GM12878 (cell line): ENCODE data around the gene DNAJC19. TPM values are rescaled to one million over a fixed set of nuclear protein-coding genes. Genes with fewer than 3 reads are reported as not detected.

Source experiments
- EED ChIP-seq: sonication (generic); IDR thresholded peaks from 2 replicates; pipeline ENCODE4 v1.6.1; 2016; ENCODE audit warnings: antibody characterized with exemption, low read depth
- EZH2 ChIP-seq: IDR thresholded peaks from 2 replicates; pipeline ENCODE4 v1.6.1; 2012; ENCODE audit warnings: low read depth, mild to moderate bottlenecking, control low read depth, inconsistent platforms, low read length, borderline replicate concordance; ENCODE audit not compliant: control insufficient read depth
- HDAC2 ChIP-seq: fragments of 200-600 bp; sonication (generic); IDR thresholded peaks from 2 replicates; pipeline ENCODE4 v1.6.1; 2017
- MEF2B ChIP-seq: fragments of 450-650 bp; IDR thresholded peaks from 2 replicates; pipeline ENCODE4 v1.6.1; 2018; ENCODE audit warnings: mild to moderate bottlenecking, moderate library complexity; ENCODE audit not compliant: partially characterized antibody, poor library complexity, severe bottlenecking
- MYC ChIP-seq: IDR thresholded peaks from 2 replicates; pipeline ENCODE4 v1.6.1; 2011; ENCODE audit warnings: mild to moderate bottlenecking, low read length, moderate library complexity, inconsistent platforms; ENCODE audit not compliant: insufficient read depth, insufficient replicate concordance, insufficient read length, severe bottlenecking
- NFYA ChIP-seq: IDR thresholded peaks from 2 replicates; pipeline ENCODE4 v1.6.1; 2011; ENCODE audit warnings: low read depth, mild to moderate bottlenecking, low read length, improper control_type of control experiment, borderline replicate concordance
- NR2C2 ChIP-seq: IDR thresholded peaks from 2 replicates; pipeline ENCODE4 v1.6.1; 2011; ENCODE audit warnings: borderline replicate concordance, low read depth; ENCODE audit not compliant: control insufficient read depth, insufficient read length
- SMAD1 ChIP-seq: fragments of 450-650 bp; IDR thresholded peaks from 2 replicates; pipeline ENCODE4 v1.6.1; 2018; ENCODE audit warnings: mild to moderate bottlenecking, low read depth; ENCODE audit not compliant: partially characterized antibody
- SUZ12 ChIP-seq: fragments of 200-600 bp; sonication (generic); IDR thresholded peaks from one replicate; pipeline ENCODE4 v1.6.1; 2018; ENCODE audit warnings: antibody characterized with exemption, mild to moderate bottlenecking; ENCODE audit not compliant: unreplicated experiment
- polyA plus RNA-seq, 11 experiments: library from polyadenylated mRNA; depleted of rRNA in 4 of 11; unstranded in 6 of 11; stranded (reverse) in 5 of 11; fragments of >200 nt; fragmentation: Nextera tagmentation in 4 of 11; fragmentation: Illumina TruSeq in 1 of 11; extraction: Ambion mirVana in 4 of 11; extraction: Trizol in 1 of 11; gene quantifications; 1 replicate in 1 of 11; 2 replicates in 10 of 11; pipeline versions ENCODE4 v1.2.1 to v1.2.3, GENCODE V29; 2011 to 2016; ENCODE audit warnings: inconsistent platforms in 2 of 11, missing spikeins in 2 of 11, low read depth in 1 of 11
- total RNA-seq, 4 experiments: library from RNA; depleted of rRNA in 3 of 4; stranded (reverse); fragments of >200 nt in 3 of 4; fragmentation: Illumina TruSeq in 1 of 4; extraction: Trizol in 1 of 4; gene quantifications; 2 replicates each; pipeline versions ENCODE4 v1.2.1 to v1.2.3, GENCODE V29; 2013 to 2021
- TF ChIP-seq, protein P1 (sequence below): fragments of 450-650 bp; IDR thresholded peaks from 2 replicates; pipeline ENCODE4 v1.6.1; 2017; ENCODE audit warnings: antibody characterized with exemption, mild to moderate bottlenecking, moderate library complexity
- TF ChIP-seq, protein P2 (sequence below): fragments of 450-650 bp; IDR thresholded peaks from 2 replicates; pipeline ENCODE4 v1.6.1; 2017; ENCODE audit warnings: low read depth, mild to moderate bottlenecking, moderate library complexity
- TF ChIP-seq, protein P3 (sequence below): fragments of 450-650 bp; IDR thresholded peaks from 2 replicates; pipeline ENCODE4 v1.6.1; 2016; ENCODE audit warnings: mild to moderate bottlenecking

The DNAJC19 gene
- total and polyA plus RNA-seq, 10 of the 15 experiments (the other 5 are each of a cell fraction or from before 2014, with no cell fraction given): 29.8 to 136 (median 51.3) TPM

DNA sequence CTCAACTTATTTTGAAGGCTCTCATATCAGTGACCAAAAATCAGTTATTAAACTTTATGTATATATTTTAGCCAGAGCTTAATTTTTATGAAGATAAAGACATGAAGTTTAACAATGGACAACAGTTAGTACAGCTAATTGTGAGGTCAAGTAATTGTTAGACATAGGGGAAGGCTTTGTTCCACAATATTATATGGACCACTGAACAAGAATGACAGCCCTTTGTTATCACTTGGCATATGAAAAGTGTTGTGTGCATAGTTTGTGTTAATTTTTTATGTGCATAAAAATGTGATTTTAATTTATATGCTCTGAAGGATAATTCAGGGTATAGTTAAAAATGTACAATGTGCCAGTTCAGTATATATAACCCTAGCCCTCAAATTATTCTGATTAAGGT lies 12.0 kb downstream of the DNAJC19 start (continued):
- TF ChIP-seq, protein P1, sequence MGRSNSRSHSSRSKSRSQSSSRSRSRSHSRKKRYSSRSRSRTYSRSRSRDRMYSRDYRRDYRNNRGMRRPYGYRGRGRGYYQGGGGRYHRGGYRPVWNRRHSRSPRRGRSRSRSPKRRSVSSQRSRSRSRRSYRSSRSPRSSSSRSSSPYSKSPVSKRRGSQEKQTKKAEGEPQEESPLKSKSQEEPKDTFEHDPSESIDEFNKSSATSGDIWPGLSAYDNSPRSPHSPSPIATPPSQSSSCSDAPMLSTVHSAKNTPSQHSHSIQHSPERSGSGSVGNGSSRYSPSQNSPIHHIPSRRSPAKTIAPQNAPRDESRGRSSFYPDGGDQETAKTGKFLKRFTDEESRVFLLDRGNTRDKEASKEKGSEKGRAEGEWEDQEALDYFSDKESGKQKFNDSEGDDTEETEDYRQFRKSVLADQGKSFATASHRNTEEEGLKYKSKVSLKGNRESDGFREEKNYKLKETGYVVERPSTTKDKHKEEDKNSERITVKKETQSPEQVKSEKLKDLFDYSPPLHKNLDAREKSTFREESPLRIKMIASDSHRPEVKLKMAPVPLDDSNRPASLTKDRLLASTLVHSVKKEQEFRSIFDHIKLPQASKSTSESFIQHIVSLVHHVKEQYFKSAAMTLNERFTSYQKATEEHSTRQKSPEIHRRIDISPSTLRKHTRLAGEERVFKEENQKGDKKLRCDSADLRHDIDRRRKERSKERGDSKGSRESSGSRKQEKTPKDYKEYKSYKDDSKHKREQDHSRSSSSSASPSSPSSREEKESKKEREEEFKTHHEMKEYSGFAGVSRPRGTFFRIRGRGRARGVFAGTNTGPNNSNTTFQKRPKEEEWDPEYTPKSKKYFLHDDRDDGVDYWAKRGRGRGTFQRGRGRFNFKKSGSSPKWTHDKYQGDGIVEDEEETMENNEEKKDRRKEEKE: no peak
- no peak for TF ChIP-seq SUZ12
- TF ChIP-seq NFYA: no peak
- TF ChIP-seq, protein P2, sequence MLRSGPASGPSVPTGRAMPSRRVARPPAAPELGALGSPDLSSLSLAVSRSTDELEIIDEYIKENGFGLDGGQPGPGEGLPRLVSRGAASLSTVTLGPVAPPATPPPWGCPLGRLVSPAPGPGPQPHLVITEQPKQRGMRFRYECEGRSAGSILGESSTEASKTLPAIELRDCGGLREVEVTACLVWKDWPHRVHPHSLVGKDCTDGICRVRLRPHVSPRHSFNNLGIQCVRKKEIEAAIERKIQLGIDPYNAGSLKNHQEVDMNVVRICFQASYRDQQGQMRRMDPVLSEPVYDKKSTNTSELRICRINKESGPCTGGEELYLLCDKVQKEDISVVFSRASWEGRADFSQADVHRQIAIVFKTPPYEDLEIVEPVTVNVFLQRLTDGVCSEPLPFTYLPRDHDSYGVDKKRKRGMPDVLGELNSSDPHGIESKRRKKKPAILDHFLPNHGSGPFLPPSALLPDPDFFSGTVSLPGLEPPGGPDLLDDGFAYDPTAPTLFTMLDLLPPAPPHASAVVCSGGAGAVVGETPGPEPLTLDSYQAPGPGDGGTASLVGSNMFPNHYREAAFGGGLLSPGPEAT: no peak
- TF ChIP-seq MYC: no peak
- no peak for TF ChIP-seq MEF2B
- no peak for TF ChIP-seq EZH2
- no peak for TF ChIP-seq SMAD1
- TF ChIP-seq NR2C2: no peak
- TF ChIP-seq EED: no peak
- no peak for TF ChIP-seq HDAC2
- TF ChIP-seq, protein P3, sequence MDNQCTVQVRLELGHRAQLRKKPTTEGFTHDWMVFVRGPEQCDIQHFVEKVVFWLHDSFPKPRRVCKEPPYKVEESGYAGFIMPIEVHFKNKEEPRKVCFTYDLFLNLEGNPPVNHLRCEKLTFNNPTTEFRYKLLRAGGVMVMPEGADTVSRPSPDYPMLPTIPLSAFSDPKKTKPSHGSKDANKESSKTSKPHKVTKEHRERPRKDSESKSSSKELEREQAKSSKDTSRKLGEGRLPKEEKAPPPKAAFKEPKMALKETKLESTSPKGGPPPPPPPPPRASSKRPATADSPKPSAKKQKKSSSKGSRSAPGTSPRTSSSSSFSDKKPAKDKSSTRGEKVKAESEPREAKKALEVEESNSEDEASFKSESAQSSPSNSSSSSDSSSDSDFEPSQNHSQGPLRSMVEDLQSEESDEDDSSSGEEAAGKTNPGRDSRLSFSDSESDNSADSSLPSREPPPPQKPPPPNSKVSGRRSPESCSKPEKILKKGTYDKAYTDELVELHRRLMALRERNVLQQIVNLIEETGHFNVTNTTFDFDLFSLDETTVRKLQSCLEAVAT: no peak
